Smooth muscle cell (in vitro differentiated cells): ENCODE data around the gene KIAA1217. TPM values are rescaled to one million over a fixed set of nuclear protein-coding genes. Genes with fewer than 3 reads are reported as not detected.

ENCODE experiments used
- DNase-seq: peaks from one replicate; lab custom pipeline; 2025; ENCODE audit not compliant: unreplicated experiment; lab: John Stamatoyannopoulos, UW
- H2AFZ ChIP-seq: fragments of 200-600 bp; sonication (generic); 2 replicates; pipeline ENCODE4 v1.6.0; 2016; ENCODE audit warnings: antibody characterized with exemption, low read depth, mild to moderate bottlenecking
- H3F3A ChIP-seq: fragments of 200-600 bp; sonication (generic); 2 replicates; pipeline ENCODE4 v1.6.0; 2017; ENCODE audit warnings: antibody characterized with exemption, low read depth
- H3K27ac ChIP-seq: fragments of 200-600 bp; sonication (generic); 2 replicates; pipeline ENCODE4 v1.5.1; 2016; ENCODE audit warnings: low read depth, mild to moderate bottlenecking
- H3K27me3 ChIP-seq: fragments of 200-600 bp; sonication (generic); 2 replicates; pipeline ENCODE4 v1.6.1; 2016; ENCODE audit warnings: low read depth, mild to moderate bottlenecking
- H3K36me3 ChIP-seq: fragments of 200-600 bp; sonication (generic); 2 replicates; pipeline ENCODE4 v1.5.1; 2016; ENCODE audit warnings: low read depth
- H3K4me1 ChIP-seq: fragments of 200-600 bp; sonication (generic); 2 replicates; pipeline ENCODE4 v1.5.1; 2016; ENCODE audit warnings: low read depth
- H3K4me2 ChIP-seq: fragments of 200-600 bp; sonication (generic); 2 replicates; pipeline ENCODE4 v1.6.0; 2016; ENCODE audit warnings: mild to moderate bottlenecking
- H3K4me3 ChIP-seq: fragments of 200-600 bp; sonication (generic); 2 replicates; pipeline ENCODE4 v1.5.1; 2016; ENCODE audit warnings: mild to moderate bottlenecking
- H3K79me2 ChIP-seq: fragments of 200-600 bp; sonication (generic); 2 replicates; pipeline ENCODE4 v1.6.0; 2016; ENCODE audit warnings: low read depth, mild to moderate bottlenecking
- H3K9ac ChIP-seq: fragments of 200-600 bp; sonication (generic); 2 replicates; pipeline ENCODE4 v1.6.0; 2016; ENCODE audit warnings: low read depth
- H3K9me3 ChIP-seq: fragments of 200-600 bp; sonication (generic); replicated peaks from 2 replicates; pipeline ENCODE4 v1.5.1; 2016; ENCODE audit warnings: low read depth
- H4K20me1 ChIP-seq: fragments of 200-600 bp; sonication (generic); 2 replicates; pipeline ENCODE4 v1.6.0; 2016; ENCODE audit warnings: low read depth
- CTCF ChIP-seq: fragments of 200-600 bp; sonication (generic); IDR thresholded peaks from 2 replicates; pipeline ENCODE4 v1.5.1; 2017; ENCODE audit warnings: borderline replicate concordance, mild to moderate bottlenecking, antibody characterized with exemption; ENCODE audit not compliant: insufficient read depth, poor library complexity, severe bottlenecking
- WGBS: methylation state at CpG from one replicate; pipeline ENCODE4 v1.1.7; 2016; ENCODE audit warnings: low lambda C conversion rate; 5-methylcytosine and 5-hydroxymethylcytosine counted together
- polyA plus RNA-seq: library from polyadenylated mRNA; unstranded; fragments of >200 nt; fragmentation: Nextera tagmentation; extraction: Ambion mirVana; gene quantifications from 2 replicates; pipeline ENCODE4 v1.2.1, GENCODE V29; 2016
- total RNA-seq: library from RNA; depleted of rRNA; stranded (reverse); fragments of >200 nt; gene quantifications from 2 replicates; pipeline ENCODE4 v1.2.3, GENCODE V29; 2014

KIAA1217 gene
- total and polyA plus RNA-seq, 2 experiments from 2014 or later: 43.3 to 68.8 TPM

- 80% methylated on average over 14 of the region's 14 CpGs for WGBS
- Histone ChIP-seq H3K4me1 (no peaks in the 10 kb centered on the region), H3K4me3 (no peak overlapping the region), H3F3A (no peaks in the 10 kb centered on the region), H3K36me3 (peaks cover 7% of the 10 kb centered on the region), H4K20me1 (peaks cover 38% of the 10 kb centered on the region), H3K27me3 (no peaks in the 10 kb centered on the region), H3K27ac (no peak overlapping the region), H3K9ac (no peak overlapping the region), H3K79me2 (no peaks in the 10 kb centered on the region), H3K9me3 (no peaks in the 10 kb centered on the region), H3K4me2 (no peak overlapping the region), H2AFZ (no peak overlapping the region)
- DNase-seq: no peak
- no peak for TF ChIP-seq CTCF
Measured at GRCh38 chr10:24519950-24520349, 311.0 kb downstream of the KIAA1217 start.

GRCh38 chr10:24524314-24524713 lies 315.4 kb downstream of the KIAA1217 start:
- WGBS: 99% methylated on average over 13 of the region's 17 CpGs
- no peak overlapping the region for H3K4me3 ChIP-seq
- no peak overlapping the region for H3K9ac ChIP-seq

GRCh38 chr10:24526085-24526649 lies 317.2 kb downstream of the KIAA1217 start:
- Histone ChIP-seq H3K27ac (no peak overlapping the region), H3K4me1 (no peaks in the 10 kb centered on the region), H3K27me3 (no peaks in the 10 kb centered on the region), H3F3A (peaks cover 4% of the 10 kb centered on the region), H3K9me3 (no peaks in the 10 kb centered on the region), H4K20me1 (no peaks in the 10 kb centered on the region), H3K79me2 (no peaks in the 10 kb centered on the region), H3K36me3 (peaks cover 19% of the 10 kb centered on the region), H3K4me2 (no peak overlapping the region), H3K9ac (no peak overlapping the region), H2AFZ (no peak overlapping the region), H3K4me3 (no peak overlapping the region)
- WGBS: 94% methylated on average over 13 of the region's 13 CpGs
- no peak for TF ChIP-seq CTCF
- no peak for DNase-seq

More at GRCh38 chr10:24524314-24524713, 315.4 kb downstream of the KIAA1217 start:
- Histone ChIP-seq H2AFZ (no peak overlapping the region), H3K4me1 (no peaks in the 10 kb centered on the region), H3K36me3 (peaks cover 20% of the 10 kb centered on the region), H3K27ac (no peak overlapping the region), H3K4me2 (no peak overlapping the region), H3K79me2 (no peaks in the 10 kb centered on the region), H4K20me1 (peaks cover 4% of the 10 kb centered on the region), H3K27me3 (no peaks in the 10 kb centered on the region), H3K9me3 (no peaks in the 10 kb centered on the region), H3F3A (peaks cover 4% of the 10 kb centered on the region)
- no peak for DNase-seq
- TF ChIP-seq CTCF: no peak

GRCh38 chr10:24528946-24529345 lies 320.0 kb downstream of the KIAA1217 start:
- H3K36me3 ChIP-seq: peaks cover 41% of the 10 kb centered on the region
- no peak for DNase-seq
- H4K20me1 ChIP-seq: no peaks in the 10 kb centered on the region
- no peaks in the 10 kb centered on the region for H3K4me1 ChIP-seq
- H3K9me3 ChIP-seq: no peaks in the 10 kb centered on the region
- no peak overlapping the region for H3K4me2 ChIP-seq
- no peak overlapping the region for H3K4me3 ChIP-seq
- H3K9ac ChIP-seq: no peak overlapping the region
- H3F3A ChIP-seq: peaks cover 4% of the 10 kb centered on the region
- 90% methylated on average over 6 of the region's 6 CpGs for WGBS
- no peaks in the 10 kb centered on the region for H3K79me2 ChIP-seq
- H3K27me3 ChIP-seq: no peaks in the 10 kb centered on the region
- H2AFZ ChIP-seq: no peak overlapping the region
- TF ChIP-seq CTCF: no peak
- no peak overlapping the region for H3K27ac ChIP-seq
